ENCODE results near the gene FOCAD. TPM values are rescaled to one million over a fixed set of nuclear protein-coding genes. Genes with fewer than 3 reads are reported as not detected.

The FOCAD gene
- total RNA-seq, 1 donor from 2014 or later = 48.2 TPM

DNA sequence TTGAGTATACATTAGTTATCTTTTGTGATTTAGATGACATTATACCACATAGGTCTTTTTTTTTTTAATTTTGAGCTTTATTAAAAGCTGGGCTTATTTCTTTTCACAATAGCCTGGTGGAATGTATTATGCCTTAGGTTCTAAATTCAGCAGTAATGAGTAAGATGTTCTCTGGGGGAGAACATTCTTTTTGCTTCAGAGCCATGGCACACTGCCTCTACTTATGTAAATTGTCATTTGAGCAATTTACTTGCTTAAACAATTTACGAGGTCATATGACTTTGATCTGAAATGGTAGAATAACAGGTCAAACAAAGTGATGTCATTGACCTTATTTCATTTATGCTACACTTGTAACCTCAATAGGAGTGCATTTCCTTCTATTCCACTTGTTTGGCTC lies 154.2 kb downstream of the FOCAD start:
- FAIRE-seq = no peak

DNA sequence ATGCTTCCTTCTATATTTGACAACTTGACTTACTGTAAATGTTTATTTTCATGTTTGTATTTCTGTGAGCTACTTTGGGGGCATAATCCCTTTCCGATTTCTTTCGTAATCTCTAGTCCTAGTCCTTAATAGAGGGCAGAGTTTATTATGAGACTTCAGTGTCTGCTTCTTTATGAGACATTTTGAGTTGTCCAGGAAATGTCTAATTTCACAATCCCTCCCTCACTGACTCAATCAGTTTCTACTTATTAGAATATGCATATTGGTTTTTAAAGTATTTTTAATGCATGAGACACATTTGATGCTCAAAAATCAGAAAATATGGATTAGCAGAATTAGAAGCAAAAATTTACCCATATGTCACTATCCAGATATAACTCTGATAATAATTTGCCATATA lies 160.9 kb downstream of the FOCAD start:
- H3K4me3 Mint-ChIP-seq (ENCODE audit: unreplicated experiment) = no peak overlapping the region
- TF ChIP-seq, protein P1, sequence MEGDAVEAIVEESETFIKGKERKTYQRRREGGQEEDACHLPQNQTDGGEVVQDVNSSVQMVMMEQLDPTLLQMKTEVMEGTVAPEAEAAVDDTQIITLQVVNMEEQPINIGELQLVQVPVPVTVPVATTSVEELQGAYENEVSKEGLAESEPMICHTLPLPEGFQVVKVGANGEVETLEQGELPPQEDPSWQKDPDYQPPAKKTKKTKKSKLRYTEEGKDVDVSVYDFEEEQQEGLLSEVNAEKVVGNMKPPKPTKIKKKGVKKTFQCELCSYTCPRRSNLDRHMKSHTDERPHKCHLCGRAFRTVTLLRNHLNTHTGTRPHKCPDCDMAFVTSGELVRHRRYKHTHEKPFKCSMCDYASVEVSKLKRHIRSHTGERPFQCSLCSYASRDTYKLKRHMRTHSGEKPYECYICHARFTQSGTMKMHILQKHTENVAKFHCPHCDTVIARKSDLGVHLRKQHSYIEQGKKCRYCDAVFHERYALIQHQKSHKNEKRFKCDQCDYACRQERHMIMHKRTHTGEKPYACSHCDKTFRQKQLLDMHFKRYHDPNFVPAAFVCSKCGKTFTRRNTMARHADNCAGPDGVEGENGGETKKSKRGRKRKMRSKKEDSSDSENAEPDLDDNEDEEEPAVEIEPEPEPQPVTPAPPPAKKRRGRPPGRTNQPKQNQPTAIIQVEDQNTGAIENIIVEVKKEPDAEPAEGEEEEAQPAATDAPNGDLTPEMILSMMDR (IDR thresholded peaks at IDR 0.05; ENCODE audit: insufficient read depth, low read depth, low read length) = no peak
- no peaks in the 10 kb centered on the region for H3K27me3 Mint-ChIP-seq (ENCODE audit: low read depth, unreplicated experiment)
- Histone ChIP-seq H3K9me3 (ENCODE audit: insufficient read depth, low read depth, low read length) (no peaks in the 10 kb centered on the region), H3K9ac (ENCODE audit: low read length) (no peak overlapping the region), H3K27me3 (ENCODE audit: insufficient read depth, low read length) (no peaks in the 10 kb centered on the region), H3K36me3 (ENCODE audit: insufficient read depth, low read length) (no peaks in the 10 kb centered on the region), H3K79me2 (ENCODE audit: insufficient read depth, low read length) (no peaks in the 10 kb centered on the region), H2AFZ (ENCODE audit: low read depth, low read length) (no peak overlapping the region), H3K4me1 (ENCODE audit: insufficient read depth, low read length) (peaks cover 5% of the 10 kb centered on the region), H3K4me2 (ENCODE audit: low read length) (no peak overlapping the region), H4K20me1 (ENCODE audit: insufficient read depth, low read length) (no peaks in the 10 kb centered on the region), H3K4me3 (ENCODE audit: insufficient read depth, low read depth, low read length) (no peak overlapping the region), H3K27ac (ENCODE audit: low read depth, low read length) (no peak overlapping the region)
- no peak for FAIRE-seq
- H3K36me3 Mint-ChIP-seq (ENCODE audit: low read depth, unreplicated experiment) = peaks cover 6% of the 10 kb centered on the region
- H3K27ac Mint-ChIP-seq (ENCODE audit: unreplicated experiment) = no peak overlapping the region
- no peak for DNase-seq (ENCODE audit: low read depth)
- peaks cover 2% of the 10 kb centered on the region for H3K9me3 Mint-ChIP-seq (ENCODE audit: unreplicated experiment)
- H3K4me1 Mint-ChIP-seq (ENCODE audit: low read depth, unreplicated experiment) = peaks cover 15% of the 10 kb centered on the region

More for the DNA sequence above, 154.2 kb downstream of the FOCAD start:
- H3K4me1 Mint-ChIP-seq (ENCODE audit: low read depth, unreplicated experiment) = peaks cover 16% of the 10 kb centered on the region
- H3K27me3 Mint-ChIP-seq (ENCODE audit: low read depth, unreplicated experiment) = no peaks in the 10 kb centered on the region
- no peak overlapping the region for H3K4me3 Mint-ChIP-seq (ENCODE audit: unreplicated experiment)
- Histone ChIP-seq H2AFZ (ENCODE audit: low read depth, low read length) (no peak overlapping the region), H3K4me3 (ENCODE audit: insufficient read depth, low read depth, low read length) (no peak overlapping the region), H3K4me1 (ENCODE audit: insufficient read depth, low read length) (peaks cover 6% of the 10 kb centered on the region), H3K27ac (ENCODE audit: low read depth, low read length) (no peak overlapping the region), H4K20me1 (ENCODE audit: insufficient read depth, low read length) (no peaks in the 10 kb centered on the region), H3K9ac (ENCODE audit: low read length) (no peak overlapping the region), H3K27me3 (ENCODE audit: insufficient read depth, low read length) (no peaks in the 10 kb centered on the region), H3K4me2 (ENCODE audit: low read length) (no peak overlapping the region), H3K36me3 (ENCODE audit: insufficient read depth, low read length) (no peaks in the 10 kb centered on the region), H3K79me2 (ENCODE audit: insufficient read depth, low read length) (no peaks in the 10 kb centered on the region), H3K9me3 (ENCODE audit: insufficient read depth, low read depth, low read length) (no peaks in the 10 kb centered on the region)
- H3K9me3 Mint-ChIP-seq (ENCODE audit: unreplicated experiment) = peaks cover 4% of the 10 kb centered on the region
- H3K36me3 Mint-ChIP-seq (ENCODE audit: low read depth, unreplicated experiment) = peaks cover 11% of the 10 kb centered on the region
- peak; percentile 27 for DNase-seq (ENCODE audit: low read depth)
- H3K27ac Mint-ChIP-seq (ENCODE audit: unreplicated experiment) = no peak overlapping the region
- TF ChIP-seq, protein P1 (IDR thresholded peaks at IDR 0.05; ENCODE audit: insufficient read depth, low read depth, low read length) = no peak

DNA sequence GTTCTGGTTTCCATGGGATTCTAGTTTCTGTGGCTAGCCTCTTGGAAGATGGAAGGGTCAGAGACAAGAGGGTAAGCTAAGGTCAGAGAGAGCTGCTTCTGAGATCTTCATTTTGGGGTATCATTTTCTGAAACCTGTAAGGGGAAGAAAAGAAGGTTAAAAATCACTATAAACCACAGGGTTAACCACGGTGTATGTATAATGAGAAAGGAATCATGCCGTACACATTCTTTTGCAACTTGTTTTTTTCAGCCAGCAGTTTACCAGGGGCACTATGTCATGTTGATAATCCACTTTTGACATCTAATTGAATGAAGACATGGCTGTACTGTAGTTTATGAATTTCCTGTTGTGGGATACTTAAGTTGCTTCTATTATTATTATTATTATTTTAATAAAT lies 164.4 kb downstream of the FOCAD start:
- Histone ChIP-seq H2AFZ (ENCODE audit: low read depth, low read length) (no peak overlapping the region), H3K4me1 (ENCODE audit: insufficient read depth, low read length) (peaks cover 5% of the 10 kb centered on the region), H3K27ac (ENCODE audit: low read depth, low read length) (no peak overlapping the region), H3K9ac (ENCODE audit: low read length) (no peak overlapping the region), H3K36me3 (ENCODE audit: insufficient read depth, low read length) (no peaks in the 10 kb centered on the region), H4K20me1 (ENCODE audit: insufficient read depth, low read length) (no peaks in the 10 kb centered on the region), H3K4me3 (ENCODE audit: insufficient read depth, low read depth, low read length) (no peak overlapping the region), H3K27me3 (ENCODE audit: insufficient read depth, low read length) (no peaks in the 10 kb centered on the region), H3K9me3 (ENCODE audit: insufficient read depth, low read depth, low read length) (no peaks in the 10 kb centered on the region), H3K4me2 (ENCODE audit: low read length) (peak overlapping the region; percentile 3), H3K79me2 (ENCODE audit: insufficient read depth, low read length) (no peaks in the 10 kb centered on the region)
- peak overlapping the region; percentile 41 for H3K27ac Mint-ChIP-seq (ENCODE audit: unreplicated experiment)
- no peaks in the 10 kb centered on the region for H3K36me3 Mint-ChIP-seq (ENCODE audit: low read depth, unreplicated experiment)
- TF ChIP-seq EZH2 (IDR thresholded peaks at IDR 0.05; ENCODE audit: insufficient read depth, low read length) = no peak
- TF ChIP-seq, protein P1 (IDR thresholded peaks at IDR 0.05; ENCODE audit: insufficient read depth, low read depth, low read length) = no peak
- DNase-seq (ENCODE audit: low read depth) = peak; percentile 56
- H3K9me3 Mint-ChIP-seq (ENCODE audit: unreplicated experiment) = no peaks in the 10 kb centered on the region
- no peak overlapping the region for H3K4me3 Mint-ChIP-seq (ENCODE audit: unreplicated experiment)
- peaks cover 30% of the 10 kb centered on the region for H3K4me1 Mint-ChIP-seq (ENCODE audit: low read depth, unreplicated experiment)
- FAIRE-seq = no peak
- H3K27me3 Mint-ChIP-seq (ENCODE audit: low read depth, unreplicated experiment) = no peaks in the 10 kb centered on the region
